Lower leg skin (tissue), 3 donors: ENCODE measurements around the gene SVIL.
"Not testable (repeated sequence)": the region's sequence is repeated elsewhere in the genome, so short reads cannot be mapped to it uniquely, and the experiment has no call there.

Source experiments
- POLR2A ChIP-seq, 2 donors: fragments of 450-650 bp; IDR thresholded peaks; one replicate each; pipeline ENCODE4 v1.6.1; 2016 to 2017; ENCODE audit warnings: antibody characterized with exemption in 2 of 2, mild to moderate bottlenecking in 1 of 2, moderate library complexity in 1 of 2
- TF ChIP-seq, protein P1 (sequence below), 3 donors: fragments of 450-650 bp; IDR thresholded peaks; one replicate each; pipeline ENCODE4 v1.5.1; 2016; ENCODE audit warnings: antibody characterized with exemption in 3 of 3, mild to moderate bottlenecking in 3 of 3, moderate library complexity in 2 of 3

DNA sequence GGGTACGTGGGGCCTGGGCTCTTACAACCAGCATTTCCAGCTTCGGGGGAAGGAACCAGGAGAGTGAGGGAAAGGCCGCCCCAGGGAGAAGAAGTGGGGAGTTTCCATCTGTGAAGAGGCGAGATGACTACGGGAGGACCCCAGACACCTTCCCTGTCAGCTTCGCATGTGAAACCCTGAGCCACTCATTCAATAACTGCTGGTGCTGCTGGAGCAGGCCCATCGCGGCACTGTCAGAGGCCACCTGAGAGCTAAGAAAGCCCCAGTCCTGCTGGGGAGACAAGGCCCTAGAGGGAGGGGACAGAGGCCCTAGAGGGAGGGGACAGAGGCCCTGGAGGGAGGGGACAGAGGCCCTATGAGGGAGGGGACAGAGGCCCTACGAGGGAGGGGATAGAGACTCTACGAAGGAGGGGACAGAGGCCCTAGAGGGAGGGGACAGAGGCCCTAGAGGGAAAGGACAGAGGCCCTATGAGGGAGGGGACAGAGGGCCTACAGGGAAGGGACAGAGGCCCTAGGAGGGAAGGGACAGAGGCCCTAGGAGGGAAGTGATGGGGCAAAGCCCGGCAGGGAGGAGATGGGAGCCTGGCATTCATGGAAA is 128.3 kb downstream of the SVIL start:
- TF ChIP-seq, protein P1, sequence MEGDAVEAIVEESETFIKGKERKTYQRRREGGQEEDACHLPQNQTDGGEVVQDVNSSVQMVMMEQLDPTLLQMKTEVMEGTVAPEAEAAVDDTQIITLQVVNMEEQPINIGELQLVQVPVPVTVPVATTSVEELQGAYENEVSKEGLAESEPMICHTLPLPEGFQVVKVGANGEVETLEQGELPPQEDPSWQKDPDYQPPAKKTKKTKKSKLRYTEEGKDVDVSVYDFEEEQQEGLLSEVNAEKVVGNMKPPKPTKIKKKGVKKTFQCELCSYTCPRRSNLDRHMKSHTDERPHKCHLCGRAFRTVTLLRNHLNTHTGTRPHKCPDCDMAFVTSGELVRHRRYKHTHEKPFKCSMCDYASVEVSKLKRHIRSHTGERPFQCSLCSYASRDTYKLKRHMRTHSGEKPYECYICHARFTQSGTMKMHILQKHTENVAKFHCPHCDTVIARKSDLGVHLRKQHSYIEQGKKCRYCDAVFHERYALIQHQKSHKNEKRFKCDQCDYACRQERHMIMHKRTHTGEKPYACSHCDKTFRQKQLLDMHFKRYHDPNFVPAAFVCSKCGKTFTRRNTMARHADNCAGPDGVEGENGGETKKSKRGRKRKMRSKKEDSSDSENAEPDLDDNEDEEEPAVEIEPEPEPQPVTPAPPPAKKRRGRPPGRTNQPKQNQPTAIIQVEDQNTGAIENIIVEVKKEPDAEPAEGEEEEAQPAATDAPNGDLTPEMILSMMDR (IDR thresholded peaks at IDR 0.05), result not testable (repeated sequence)
- not testable (repeated sequence) for TF ChIP-seq POLR2A (IDR thresholded peaks at IDR 0.05)
